ENCODE measurements around the gene SMIM13. TPM values are rescaled to one million over a fixed set of nuclear protein-coding genes. Genes with fewer than 3 reads are reported as not detected.

The SMIM13 gene
- total and polyA plus RNA-seq, 2 of the 4 experiments (the other 2 are of a cell fraction): 5.4 to 10.0 TPM

GRCh38 chr6:11089695-11090094 lies 3.9 kb upstream of the SMIM13 start:
- Histone ChIP-seq H3K4me1 (ENCODE audit: control insufficient read depth, insufficient read depth, low read length) (peaks cover 2% of the 10 kb centered on the region; the same call in 1 of the 2 replicates), H3K4ac (ENCODE audit: low read depth, low read length) (no peak overlapping the region), H4K5ac (ENCODE audit: low read depth, low read length) (no peak overlapping the region), H3K4me2 (ENCODE audit: low read depth, low read length) (no peak overlapping the region), H2BK120ac (ENCODE audit: low read depth, low read length) (no peak overlapping the region), H2BK20ac (ENCODE audit: low read depth, low read length) (no peak overlapping the region), H3K9ac (ENCODE audit: low read depth, low read length) (no peak overlapping the region), H3K79me1 (ENCODE audit: low read depth in 1 of 2, low read length in 2 of 2) (peaks cover 6% of the 10 kb centered on the region in 2 experiments; a peak in 3 of 4 replicates), H4K91ac (ENCODE audit: insufficient read depth, low read depth, low read length) (no peak overlapping the region), H3K4me3 (ENCODE audit: insufficient read depth, low read depth, low read length) (no peak overlapping the region), H3K18ac (ENCODE audit: low read depth, low read length) (no peak overlapping the region), H3K14ac (replicated peaks; ENCODE audit: low read depth, low read length) (no peak overlapping the region), H2AFZ (replicated peaks; ENCODE audit: low read length, poor library complexity) (no peak overlapping the region), H4K20me1 (ENCODE audit: insufficient read depth, low read length) (peaks cover 3% of the 10 kb centered on the region; the same call in 1 of the 2 replicates), H4K8ac (ENCODE audit: low read depth in 2 of 2, low read length in 2 of 2) (no peak overlapping the region), H3K23ac (ENCODE audit: low read depth, low read length) (no peak overlapping the region), H3K27ac (ENCODE audit: insufficient read depth, low read length) (no peak overlapping the region), H2BK5ac (ENCODE audit: low read depth, low read length, poor library complexity, severe bottlenecking) (no peak overlapping the region), H2AK5ac (ENCODE audit: low read depth, low read length) (0 out of 2 replicates have a peak overlapping the region, but pooled peaks have one; percentile 8), H3K9me1 (ENCODE audit: insufficient read depth, low read length) (0 out of 2 replicates have a peak, but pooled peaks cover 3% of the 10 kb centered on the region), H3K9me3 (ENCODE audit: control insufficient read depth, insufficient read depth, low read length) (no peaks in the 10 kb centered on the region), H3K56ac (ENCODE audit: extremely low read depth, insufficient read depth, low read length) (no peak overlapping the region), H3K27me3 (ENCODE audit: control insufficient read depth, insufficient read depth, low read length) (no peaks in the 10 kb centered on the region), H3K36me3 (ENCODE audit: control insufficient read depth, insufficient read depth, low read length) (no peaks in the 10 kb centered on the region), H2AK9ac (replicated peaks; ENCODE audit: low read depth, low read length, poor library complexity) (no peak overlapping the region), H2BK15ac (ENCODE audit: low read depth, low read length) (no peak overlapping the region)
- no CpG with 5 or more reads among the region's 1 CpG for WGBS, 2 experiments (ENCODE audit: extremely low coverage in 2 of 2, insufficient read length in 1 of 2)
- ATAC-seq (ENCODE audit: low read depth): no peak
- in situ Hi-C loops (cut with MboI; ENCODE audit: low sequenced_read_pairs) (no loop called here), intact Hi-C loops (cut with micrococcal nuclease) (loop anchor here (5.0 kb wide), 1 partner anchor 48 kb away; no protein-coding TSS in a partner anchor), dilution Hi-C loops (cut with HindIII; ENCODE audit: low sequenced_read_pairs, unreplicated experiment) (no loop called here)
- no peak for DNase-seq
- ChIA-PET POLR2A (ENCODE audit: unreplicated experiment) (no interaction called here), CTCF (interaction anchor here (0.6 kb wide), 1 partner anchor 424 kb away, joined by 3 read pairs; no protein-coding TSS in a partner anchor)
- BruUV-seq (replicated peaks): no TSS peak
- TF ChIP-seq CEBPB (IDR thresholded peaks at IDR 0.05; ENCODE audit: low read depth, low read length) (no peak), MXI1 (IDR thresholded peaks at IDR 0.05; ENCODE audit: borderline replicate concordance, low read depth, low read length) (no peak), POLR2A (IDR thresholded peaks at IDR 0.05; ENCODE audit: low read depth, low read length) (no peak), BHLHE40 (IDR thresholded peaks at IDR 0.05; ENCODE audit: low read depth, low read length) (no peak), MAFK (IDR thresholded peaks at IDR 0.05; ENCODE audit: low read depth, low read length) (no peak), RAD21 (IDR thresholded peaks at IDR 0.05; ENCODE audit: low read length) (no peak), MAZ (IDR thresholded peaks at IDR 0.05; ENCODE audit: borderline replicate concordance, low read depth, low read length) (no peak), CHD1 (IDR thresholded peaks at IDR 0.05; ENCODE audit: low read depth, low read length) (no peak)
- TF ChIP-seq, protein P1, sequence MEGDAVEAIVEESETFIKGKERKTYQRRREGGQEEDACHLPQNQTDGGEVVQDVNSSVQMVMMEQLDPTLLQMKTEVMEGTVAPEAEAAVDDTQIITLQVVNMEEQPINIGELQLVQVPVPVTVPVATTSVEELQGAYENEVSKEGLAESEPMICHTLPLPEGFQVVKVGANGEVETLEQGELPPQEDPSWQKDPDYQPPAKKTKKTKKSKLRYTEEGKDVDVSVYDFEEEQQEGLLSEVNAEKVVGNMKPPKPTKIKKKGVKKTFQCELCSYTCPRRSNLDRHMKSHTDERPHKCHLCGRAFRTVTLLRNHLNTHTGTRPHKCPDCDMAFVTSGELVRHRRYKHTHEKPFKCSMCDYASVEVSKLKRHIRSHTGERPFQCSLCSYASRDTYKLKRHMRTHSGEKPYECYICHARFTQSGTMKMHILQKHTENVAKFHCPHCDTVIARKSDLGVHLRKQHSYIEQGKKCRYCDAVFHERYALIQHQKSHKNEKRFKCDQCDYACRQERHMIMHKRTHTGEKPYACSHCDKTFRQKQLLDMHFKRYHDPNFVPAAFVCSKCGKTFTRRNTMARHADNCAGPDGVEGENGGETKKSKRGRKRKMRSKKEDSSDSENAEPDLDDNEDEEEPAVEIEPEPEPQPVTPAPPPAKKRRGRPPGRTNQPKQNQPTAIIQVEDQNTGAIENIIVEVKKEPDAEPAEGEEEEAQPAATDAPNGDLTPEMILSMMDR (conservative IDR thresholded peaks at IDR 0.05; ENCODE audit: low read depth, low read length): no peak
